Posterior cingulate gyrus (tissue), 11 donors: ENCODE measurements around the gene LYPD6.

Source experiments
- DNase-seq, 10 donors: peaks; one replicate each; pipeline versions ENCODE4 v3.0.0 to v3.0.0-alpha.2; 2020 to 2021; ENCODE audit warnings: mixed read lengths in 3 of 10
- intact Hi-C: fragments of 100-400 bp; cut with DNase I; formaldehyde crosslinking; loops from one replicate; pipeline ENCODE4 v1.15.1; 2023

The LYPD6 gene

DNA sequence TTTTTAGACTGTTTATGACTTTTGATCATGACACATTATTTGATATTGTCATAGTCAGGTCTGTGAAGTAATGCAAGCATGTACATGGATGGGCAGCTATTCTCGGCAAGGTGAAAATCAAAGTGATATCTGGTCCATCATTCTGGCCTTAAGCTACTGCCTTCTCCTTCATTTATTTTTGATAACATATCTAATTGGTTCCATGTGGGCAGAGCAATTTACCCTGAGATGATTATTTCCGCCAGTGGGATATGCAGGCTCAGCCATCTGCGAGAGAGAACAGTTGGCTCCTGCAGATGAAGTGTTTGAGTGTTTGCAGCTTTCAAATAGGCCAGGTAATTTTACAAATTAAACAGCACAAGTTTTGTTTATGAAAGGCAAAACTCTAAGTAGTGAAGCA lies 116.4 kb downstream of the LYPD6 start:
- DNase-seq: no peak
- intact Hi-C loops: no loop called here

DNA sequence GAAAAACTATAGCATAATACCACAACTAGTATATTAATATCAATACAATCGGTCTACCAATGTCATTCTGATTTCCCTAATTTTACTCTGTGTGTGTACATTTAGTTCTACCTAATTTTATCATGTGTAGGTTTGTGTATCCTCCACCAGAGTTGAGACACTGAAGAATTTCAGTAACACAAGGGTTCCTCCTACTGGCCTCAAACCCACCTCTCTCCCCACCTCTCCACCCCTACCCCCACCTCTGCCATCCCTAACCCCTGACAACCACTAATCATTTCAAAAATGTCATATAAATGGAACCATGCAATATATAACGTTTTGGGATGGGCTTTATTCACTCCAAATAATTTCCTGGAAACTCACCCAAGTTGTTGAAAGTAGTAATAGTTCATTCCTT lies 117.9 kb downstream of the LYPD6 start:
- intact Hi-C loops: no loop called here
- no peak for DNase-seq

DNA sequence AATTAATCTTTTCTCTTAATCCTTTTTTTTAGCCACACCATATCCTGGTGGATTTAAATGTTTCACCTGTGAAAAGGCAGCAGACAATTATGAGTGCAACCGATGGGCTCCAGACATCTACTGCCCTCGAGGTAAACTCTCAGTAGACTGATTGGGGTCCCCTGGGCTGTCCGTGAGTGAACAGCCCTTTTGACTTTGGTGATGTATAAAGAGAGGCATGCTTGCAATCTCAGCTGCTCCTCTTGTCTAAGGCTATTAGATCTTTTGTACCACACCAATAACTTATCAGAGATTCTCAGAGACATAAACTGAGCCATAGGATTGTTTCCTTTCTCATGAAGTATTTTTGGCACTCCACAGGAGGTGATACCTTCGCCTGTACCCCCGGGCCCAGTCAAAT lies 118.6 kb downstream of the LYPD6 start:
- intact Hi-C loops: no loop called here

GRCh38 chr2:149451417-149452165 lies 121.2 kb downstream of the LYPD6 start:
- intact Hi-C loops: no loop called here

More for the DNA sequence above, 118.6 kb downstream of the LYPD6 start:
- DNase-seq: no peak

GRCh38 chr2:149456285-149456684 lies 125.9 kb downstream of the LYPD6 start:
- DNase-seq: no peak
- intact Hi-C loops: no loop called here

More at GRCh38 chr2:149451417-149452165, 121.2 kb downstream of the LYPD6 start:
- no peak for DNase-seq

GRCh38 chr2:149458502-149458901 lies 128.1 kb downstream of the LYPD6 start:
- intact Hi-C loops: no loop called here
- no peak for DNase-seq

- DNase-seq: no peak
- intact Hi-C loops: no loop called here
Observed at GRCh38 chr2:149463328-149464002, 133.1 kb downstream of the LYPD6 start.

DNA sequence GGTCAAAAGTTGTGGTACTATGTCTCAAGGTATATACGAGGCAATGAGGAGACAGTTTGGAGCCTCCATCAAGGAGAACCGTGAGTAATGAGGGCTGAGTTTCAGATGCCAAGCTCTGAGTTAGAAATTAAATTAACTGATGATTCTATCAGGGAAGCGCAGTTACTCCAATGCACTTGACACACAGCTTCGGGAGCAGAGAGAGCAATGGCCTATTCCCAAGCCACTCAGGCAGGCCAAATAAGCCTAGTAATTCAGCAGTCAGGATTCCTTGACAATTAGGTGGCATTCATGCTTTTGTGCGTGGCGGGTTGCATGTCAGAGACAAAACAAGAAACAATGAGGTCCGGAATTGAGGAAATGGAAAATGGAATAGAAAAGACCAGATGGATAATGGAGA lies 134.0 kb downstream of the LYPD6 start:
- intact Hi-C loops: no loop called here
- DNase-seq: no peak

DNA sequence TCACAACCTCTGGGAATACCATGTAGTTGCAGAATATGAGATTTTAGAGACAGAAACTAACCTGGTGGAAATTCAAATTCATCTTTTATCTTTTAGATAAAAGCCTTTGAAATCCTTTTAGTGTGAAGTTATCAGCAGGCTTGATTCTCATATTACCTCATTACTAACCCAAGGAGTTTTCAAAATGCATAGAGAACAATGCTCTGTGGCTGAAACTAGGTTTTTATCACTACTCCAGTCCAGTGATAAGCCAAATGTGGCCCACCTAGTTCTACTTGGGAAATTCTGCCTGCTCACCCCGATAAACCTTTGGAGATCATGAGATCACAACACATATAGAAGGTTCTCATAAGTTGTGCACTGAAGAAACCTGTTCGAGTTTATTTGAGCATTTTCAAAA lies 135.5 kb downstream of the LYPD6 start:
- intact Hi-C loops: no loop called here
- DNase-seq: no peak

- intact Hi-C loops: no loop called here
- DNase-seq: no peak
Observed at GRCh38 chr2:149466635-149467034, 136.2 kb downstream of the LYPD6 start.

DNA sequence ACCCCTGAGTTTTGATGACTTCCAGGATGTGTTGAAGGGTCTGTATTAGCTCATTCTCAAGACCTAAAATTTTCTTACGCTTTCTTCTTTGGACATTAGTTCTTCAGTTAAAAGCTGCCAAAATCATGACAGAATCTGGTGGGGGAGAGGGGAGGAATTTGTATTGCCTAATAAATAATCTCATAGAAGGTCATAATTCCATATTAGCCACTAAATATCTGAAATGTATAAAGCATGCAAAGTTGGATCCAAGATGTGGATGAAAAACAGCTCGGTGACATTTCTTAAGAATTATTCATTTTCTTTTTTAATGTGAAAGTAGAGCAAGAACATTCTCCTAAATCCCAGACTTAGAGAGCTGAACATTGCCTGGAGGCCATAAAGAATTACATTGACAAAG lies 137.0 kb downstream of the LYPD6 start:
- intact Hi-C loops: no loop called here
- no peak for DNase-seq

DNA sequence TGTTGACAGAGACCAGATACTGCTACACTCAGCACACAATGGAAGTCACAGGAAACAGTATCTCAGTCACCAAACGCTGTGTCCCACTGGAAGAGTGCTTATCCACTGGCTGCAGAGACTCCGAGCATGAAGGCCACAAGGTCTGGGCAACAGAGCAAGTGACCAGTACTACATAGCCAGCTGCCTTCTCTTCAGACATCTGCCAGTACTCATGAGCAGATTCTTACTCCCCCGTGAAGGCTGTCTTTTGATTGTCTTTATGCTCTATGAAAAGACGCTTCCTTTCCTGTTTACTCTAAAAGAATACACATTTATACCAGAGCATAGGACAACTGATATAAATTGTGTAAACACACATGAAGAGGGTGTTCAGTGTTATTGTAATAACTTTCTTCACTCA lies 138.2 kb downstream of the LYPD6 start:
- intact Hi-C loops: no loop called here
- DNase-seq: no peak

DNA sequence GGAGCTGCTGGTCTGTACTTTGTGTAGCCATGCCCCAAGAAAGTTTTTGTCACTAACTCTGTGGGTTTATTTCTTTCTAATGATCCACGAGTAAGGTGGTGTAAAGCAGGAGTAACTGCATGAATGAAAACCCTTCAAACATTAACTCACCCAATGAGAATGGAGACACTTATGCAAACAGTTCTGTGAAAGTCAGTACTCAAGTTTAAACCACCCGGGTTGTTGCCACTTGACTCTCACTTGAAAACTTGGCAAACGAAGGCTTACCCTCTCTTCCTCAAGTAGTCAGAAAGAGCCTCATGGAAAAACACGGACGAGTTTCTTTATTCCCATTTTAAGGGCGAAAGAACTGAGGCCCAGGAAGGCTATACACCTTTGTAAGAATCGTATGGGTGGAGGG lies 139.7 kb downstream of the LYPD6 start:
- intact Hi-C loops: no loop called here
- DNase-seq: no peak

GRCh38 chr2:149472413-149472812 lies 142.0 kb downstream of the LYPD6 start:
- DNase-seq: no peak
- intact Hi-C loops: no loop called here

GRCh38 chr2:149473068-149473467 lies 142.7 kb downstream of the LYPD6 start:
- peak in 1 of 10 donors; percentile 22 for DNase-seq
- intact Hi-C loops: no loop called here

DNA sequence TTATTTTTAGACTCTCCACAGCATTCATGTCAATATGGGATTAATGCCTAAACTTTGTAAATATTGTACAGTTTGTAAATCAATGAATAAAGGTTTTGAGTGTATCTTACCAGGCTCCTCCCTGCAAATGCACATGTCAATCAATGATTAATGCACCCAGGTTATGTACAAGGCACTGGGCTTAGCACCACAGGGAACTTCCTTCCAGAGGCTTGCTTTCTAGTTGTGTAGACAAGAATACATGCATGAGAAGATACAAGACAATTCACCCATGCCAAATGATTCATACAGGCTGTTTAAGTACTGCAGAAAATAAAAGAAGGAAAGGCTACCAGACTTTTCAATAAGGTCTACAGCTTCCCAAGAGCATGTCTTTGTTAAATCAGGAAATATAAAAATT lies 143.1 kb downstream of the LYPD6 start:
- DNase-seq: peak in 1 of 10 donors; percentile 11
- intact Hi-C loops: no loop called here

DNA sequence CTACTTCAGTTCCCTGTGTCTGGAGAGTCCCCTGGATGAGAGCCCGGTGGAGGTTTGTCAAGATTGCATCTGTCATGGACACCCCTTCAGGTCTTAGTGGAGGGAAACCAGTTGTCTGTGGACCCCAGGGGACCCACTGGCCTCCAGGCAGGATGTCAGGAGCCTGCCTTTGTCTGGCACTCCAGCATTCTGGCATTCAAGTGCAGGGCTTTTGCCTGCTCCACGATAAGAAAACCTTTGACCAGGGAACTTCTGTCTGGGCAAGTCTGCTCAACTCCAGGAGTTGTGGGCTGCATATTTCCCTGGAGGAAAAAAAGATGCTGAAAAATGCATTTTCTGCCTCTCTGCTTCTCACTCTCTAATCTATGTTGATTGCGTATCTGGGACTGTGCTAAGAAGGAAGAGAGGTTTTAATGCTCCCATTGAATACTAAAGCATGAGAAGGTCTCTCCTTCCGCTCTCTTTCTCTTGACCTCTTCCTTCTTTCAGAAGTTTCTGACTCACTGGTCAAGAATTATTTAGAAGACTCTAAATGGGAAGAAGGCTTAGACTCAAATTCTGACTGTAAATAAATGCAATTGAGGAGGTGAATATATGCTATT lies 152.7 kb downstream of the LYPD6 start:
- intact Hi-C loops: no loop called here
- DNase-seq: no peak

- no peak for DNase-seq
- intact Hi-C loops: no loop called here
Observed at GRCh38 chr2:149486664-149487063, 156.3 kb downstream of the LYPD6 start.

DNA sequence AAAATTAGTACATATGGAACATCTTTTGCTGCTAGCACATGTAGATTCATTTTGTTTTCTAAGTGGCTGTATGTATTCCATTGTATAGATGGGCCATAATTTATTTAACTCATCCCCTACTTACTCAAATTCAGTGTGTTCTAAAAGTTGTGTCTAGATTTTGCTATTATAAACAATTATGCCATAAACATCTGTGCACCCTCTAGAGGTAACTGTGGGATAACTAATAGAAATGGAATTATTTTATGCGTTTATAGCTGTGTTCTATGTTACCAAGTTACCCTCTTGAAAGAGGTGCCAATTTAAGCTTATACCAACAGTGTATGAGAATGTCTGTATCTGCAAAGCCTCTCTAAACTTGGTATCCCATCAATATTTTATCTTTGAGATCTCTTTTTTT lies 156.8 kb downstream of the LYPD6 start:
- intact Hi-C loops: no loop called here

GRCh38 chr2:149488706-149489440 lies 158.5 kb downstream of the LYPD6 start:
- peak in 2 of 10 donors; percentile 30 to 70 for DNase-seq
- intact Hi-C loops: no loop called here

More for the DNA sequence above, 156.8 kb downstream of the LYPD6 start:
- DNase-seq: no peak

DNA sequence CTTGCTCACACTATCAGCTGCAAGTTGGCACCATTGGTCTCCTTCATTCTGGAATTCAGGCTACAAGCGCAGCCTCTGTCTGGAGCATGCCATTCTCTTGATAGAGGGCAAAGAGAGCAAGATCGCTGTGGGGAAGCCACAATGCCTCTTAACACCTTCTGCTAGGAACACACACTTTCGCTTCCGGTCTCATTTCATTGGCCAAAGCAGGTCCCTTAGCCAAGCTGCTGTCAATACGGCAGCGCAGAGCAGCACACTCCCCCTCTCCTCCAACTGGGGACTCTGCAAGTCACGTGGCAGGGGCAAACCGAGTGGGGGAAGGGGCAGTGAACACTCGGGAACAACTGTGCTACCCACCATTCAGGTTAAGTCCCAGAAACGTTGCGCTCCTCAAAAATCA lies 159.1 kb downstream of the LYPD6 start:
- intact Hi-C loops: no loop called here
- DNase-seq: peak in 2 of 10 donors; percentile 68 to 84
